Fibroblast of lung (primary cell): ENCODE results near the gene THSD7A. TPM values are rescaled to one million over a fixed set of nuclear protein-coding genes. Genes with fewer than 3 reads are reported as not detected.
A peak's percentile ranks its signal among the peaks of the same experiment; 100 is the strongest.

Source experiments
- DNase-seq, 2 donors: peaks; one replicate each; pipeline versions ENCODE4 v3.0.0 to v3.0.0-alpha.2; 2010; ENCODE audit warnings: low read depth in 2 of 2
- H2AFZ ChIP-seq: 2 replicates; pipeline ENCODE4 v1.5.1; 2012; ENCODE audit warnings: low read length, control low read depth, inconsistent platforms
- H3K27ac ChIP-seq: 2 replicates; pipeline ENCODE4 v1.5.1; 2011; ENCODE audit warnings: low read length, control low read depth; ENCODE audit not compliant: insufficient read depth
- H3K27me3 ChIP-seq: 2 replicates; pipeline ENCODE4 v1.5.1; 2011; ENCODE audit warnings: mild to moderate bottlenecking, low read length; ENCODE audit not compliant: control insufficient read depth, insufficient read depth
- H3K36me3 ChIP-seq: 2 replicates; pipeline ENCODE4 v1.5.1; 2011; ENCODE audit warnings: low read length; ENCODE audit not compliant: control insufficient read depth, insufficient read depth
- H3K4me1 ChIP-seq: 2 replicates; pipeline ENCODE4 v1.5.1; 2011; ENCODE audit warnings: low read length; ENCODE audit not compliant: control insufficient read depth, insufficient read depth; ENCODE audit errors: extremely low read depth
- H3K4me2 ChIP-seq: 2 replicates; pipeline ENCODE4 v1.5.1; 2011; ENCODE audit warnings: low read length, control low read depth; ENCODE audit not compliant: insufficient read depth; ENCODE audit errors: extremely low read depth
- H3K4me3 ChIP-seq, 4 experiments: fragments of 200-600 bp in 1 of 4; sonication (generic) in 1 of 4; replicated peaks in 1 of 4; 2 replicates each; pipeline ENCODE4 v1.5.1; 2011 to 2016; ENCODE audit warnings: low read length in 4 of 4, low read depth in 3 of 4, mild to moderate bottlenecking in 3 of 4, control low read depth in 2 of 4, inconsistent platforms in 1 of 4, mixed read lengths in 1 of 4; ENCODE audit not compliant: insufficient read depth in 1 of 4; ENCODE audit errors: control extremely low read depth in 1 of 4
- H3K79me2 ChIP-seq: 2 replicates; pipeline ENCODE4 v1.5.1; 2012; ENCODE audit warnings: mild to moderate bottlenecking, low read length, inconsistent platforms; ENCODE audit not compliant: control insufficient read depth, insufficient read depth
- H3K9ac ChIP-seq: 2 replicates; pipeline ENCODE4 v1.5.1; 2011; ENCODE audit warnings: mild to moderate bottlenecking, low read length, control low read depth; ENCODE audit not compliant: insufficient read depth
- H3K9me3 ChIP-seq: 2 replicates; pipeline ENCODE4 v1.5.1; 2012; ENCODE audit warnings: low read depth, low read length; ENCODE audit not compliant: control insufficient read depth, insufficient read depth
- H4K20me1 ChIP-seq: 2 replicates; pipeline ENCODE4 v1.5.1; 2011; ENCODE audit warnings: low read length; ENCODE audit not compliant: control insufficient read depth, insufficient read depth; ENCODE audit errors: extremely low read depth
- EZH2 ChIP-seq: IDR thresholded peaks from 2 replicates; pipeline ENCODE4 v1.5.1; 2012; ENCODE audit warnings: low read length, control low read depth, mild to moderate bottlenecking; ENCODE audit errors: missing control alignments
- polyA minus RNA-seq: library from RNA; depleted of rRNA, polyadenylated mRNA; stranded (reverse); fragments of >200 nt; gene quantifications from 2 replicates; pipeline ENCODE4 v1.2.3, GENCODE V29; 2011; ENCODE audit warnings: low replicate concordance
- polyA plus RNA-seq, 2 donors: library from polyadenylated mRNA; depleted of rRNA in 1 of 2; stranded (reverse) in 1 of 2; unstranded in 1 of 2; fragments of >200 nt; gene quantifications; 2 replicates each; pipeline ENCODE4 v1.2.1, GENCODE V29; 2011 to 2012; ENCODE audit warnings: missing spikeins in 1 of 2
- total RNA-seq: library from RNA; depleted of rRNA; stranded (reverse); fragments of >200 nt; gene quantifications from 2 replicates; pipeline ENCODE4 v1.2.1, GENCODE V29; 2014
- TF ChIP-seq, protein P1 (sequence below), 2 donors: IDR thresholded peaks in 1 of 2; conservative IDR thresholded peaks in 1 of 2; 1 replicate in 1 of 2; 2 replicates in 1 of 2; pipeline ENCODE4 v1.5.1; 2011 to 2012; ENCODE audit warnings: low read length in 2 of 2, control low read depth in 1 of 2, inconsistent platforms in 1 of 2, low read depth in 1 of 2, mild to moderate bottlenecking in 1 of 2

THSD7A gene, protein sequence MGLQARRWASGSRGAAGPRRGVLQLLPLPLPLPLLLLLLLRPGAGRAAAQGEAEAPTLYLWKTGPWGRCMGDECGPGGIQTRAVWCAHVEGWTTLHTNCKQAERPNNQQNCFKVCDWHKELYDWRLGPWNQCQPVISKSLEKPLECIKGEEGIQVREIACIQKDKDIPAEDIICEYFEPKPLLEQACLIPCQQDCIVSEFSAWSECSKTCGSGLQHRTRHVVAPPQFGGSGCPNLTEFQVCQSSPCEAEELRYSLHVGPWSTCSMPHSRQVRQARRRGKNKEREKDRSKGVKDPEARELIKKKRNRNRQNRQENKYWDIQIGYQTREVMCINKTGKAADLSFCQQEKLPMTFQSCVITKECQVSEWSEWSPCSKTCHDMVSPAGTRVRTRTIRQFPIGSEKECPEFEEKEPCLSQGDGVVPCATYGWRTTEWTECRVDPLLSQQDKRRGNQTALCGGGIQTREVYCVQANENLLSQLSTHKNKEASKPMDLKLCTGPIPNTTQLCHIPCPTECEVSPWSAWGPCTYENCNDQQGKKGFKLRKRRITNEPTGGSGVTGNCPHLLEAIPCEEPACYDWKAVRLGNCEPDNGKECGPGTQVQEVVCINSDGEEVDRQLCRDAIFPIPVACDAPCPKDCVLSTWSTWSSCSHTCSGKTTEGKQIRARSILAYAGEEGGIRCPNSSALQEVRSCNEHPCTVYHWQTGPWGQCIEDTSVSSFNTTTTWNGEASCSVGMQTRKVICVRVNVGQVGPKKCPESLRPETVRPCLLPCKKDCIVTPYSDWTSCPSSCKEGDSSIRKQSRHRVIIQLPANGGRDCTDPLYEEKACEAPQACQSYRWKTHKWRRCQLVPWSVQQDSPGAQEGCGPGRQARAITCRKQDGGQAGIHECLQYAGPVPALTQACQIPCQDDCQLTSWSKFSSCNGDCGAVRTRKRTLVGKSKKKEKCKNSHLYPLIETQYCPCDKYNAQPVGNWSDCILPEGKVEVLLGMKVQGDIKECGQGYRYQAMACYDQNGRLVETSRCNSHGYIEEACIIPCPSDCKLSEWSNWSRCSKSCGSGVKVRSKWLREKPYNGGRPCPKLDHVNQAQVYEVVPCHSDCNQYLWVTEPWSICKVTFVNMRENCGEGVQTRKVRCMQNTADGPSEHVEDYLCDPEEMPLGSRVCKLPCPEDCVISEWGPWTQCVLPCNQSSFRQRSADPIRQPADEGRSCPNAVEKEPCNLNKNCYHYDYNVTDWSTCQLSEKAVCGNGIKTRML (N-terminal part only)
- total RNA-seq (under 0.01 and 0.83 TPM in 2 replicates), polyA plus RNA-seq (0.02 and 0.06 TPM in 2 replicates), polyA minus RNA-seq (not detected in 2 replicates)
- polyA plus RNA-seq (2012): 0.02 and 0.08 TPM in 2 replicates

DNA sequence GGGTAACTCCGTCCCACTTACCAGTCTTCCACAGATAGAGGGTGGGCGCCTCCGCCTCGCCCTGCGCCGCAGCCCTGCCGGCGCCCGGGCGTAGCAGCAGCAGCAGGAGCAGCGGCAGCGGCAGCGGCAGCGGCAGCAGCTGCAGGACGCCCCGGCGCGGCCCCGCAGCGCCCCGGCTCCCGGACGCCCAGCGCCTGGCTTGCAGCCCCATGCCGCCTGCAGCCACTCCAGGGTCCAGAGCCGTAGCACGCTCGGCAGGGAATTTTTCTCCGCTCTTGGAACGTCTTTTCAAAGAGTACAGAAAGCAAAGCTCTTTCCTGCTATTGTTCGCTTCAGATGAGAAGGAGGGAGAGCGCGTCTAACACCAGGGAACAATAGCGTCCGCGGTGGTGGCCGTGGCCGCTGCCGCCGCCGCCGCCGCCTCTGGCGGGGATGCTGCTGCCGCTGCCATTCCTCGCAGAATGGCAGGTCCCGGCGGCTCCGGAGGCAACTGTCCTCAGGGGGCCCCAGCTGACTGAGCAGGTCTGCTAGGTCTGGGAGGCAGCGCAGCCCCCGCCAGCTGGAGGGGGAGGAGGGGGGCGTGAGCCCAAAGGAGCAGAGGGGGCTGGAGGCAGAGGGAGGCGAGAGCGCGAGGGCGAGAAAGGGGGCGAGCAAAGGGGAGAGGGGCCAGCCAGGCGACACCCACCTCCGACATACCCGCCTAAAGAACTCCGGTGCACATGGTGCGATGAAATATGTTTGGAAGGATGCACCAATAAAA is at the start of gene THSD7A:
Gene THSD7A, minus strand, starts transcription at position 463 of the 760 bp plus-strand sequence. Its CDS starts 252 bp downstream, at position 211.
- H3K9me3 ChIP-seq: no peaks in the 10 kb centered on the region
- peak within 1 kb of the TSS; percentile 85 for H3K4me2 ChIP-seq
- no peaks in the 10 kb centered on the region for H4K20me1 ChIP-seq
- TF ChIP-seq, protein P1, sequence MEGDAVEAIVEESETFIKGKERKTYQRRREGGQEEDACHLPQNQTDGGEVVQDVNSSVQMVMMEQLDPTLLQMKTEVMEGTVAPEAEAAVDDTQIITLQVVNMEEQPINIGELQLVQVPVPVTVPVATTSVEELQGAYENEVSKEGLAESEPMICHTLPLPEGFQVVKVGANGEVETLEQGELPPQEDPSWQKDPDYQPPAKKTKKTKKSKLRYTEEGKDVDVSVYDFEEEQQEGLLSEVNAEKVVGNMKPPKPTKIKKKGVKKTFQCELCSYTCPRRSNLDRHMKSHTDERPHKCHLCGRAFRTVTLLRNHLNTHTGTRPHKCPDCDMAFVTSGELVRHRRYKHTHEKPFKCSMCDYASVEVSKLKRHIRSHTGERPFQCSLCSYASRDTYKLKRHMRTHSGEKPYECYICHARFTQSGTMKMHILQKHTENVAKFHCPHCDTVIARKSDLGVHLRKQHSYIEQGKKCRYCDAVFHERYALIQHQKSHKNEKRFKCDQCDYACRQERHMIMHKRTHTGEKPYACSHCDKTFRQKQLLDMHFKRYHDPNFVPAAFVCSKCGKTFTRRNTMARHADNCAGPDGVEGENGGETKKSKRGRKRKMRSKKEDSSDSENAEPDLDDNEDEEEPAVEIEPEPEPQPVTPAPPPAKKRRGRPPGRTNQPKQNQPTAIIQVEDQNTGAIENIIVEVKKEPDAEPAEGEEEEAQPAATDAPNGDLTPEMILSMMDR (conservative IDR thresholded peaks at IDR 0.05 in 1 of 2, IDR thresholded peaks at IDR 0.05 in 1 of 2; ENCODE audit: low read depth in 1 of 2, low read length in 2 of 2): peak in 1 of 2 donors; percentile 18
- TF ChIP-seq EZH2: no peak
- no peaks in the 10 kb centered on the region for H3K27me3 ChIP-seq
- H2AFZ ChIP-seq: peak within 1 kb of the TSS; percentile 62
- no peaks in the 10 kb centered on the region for H3K79me2 ChIP-seq
- no peaks in the 10 kb centered on the region for H3K4me1 ChIP-seq
- peak within 1 kb of the TSS; percentile 50 to 92 (median 58) for H3K4me3 ChIP-seq
- DNase-seq: peak; percentile 62 to 66
- H3K36me3 ChIP-seq: no peaks in the 10 kb centered on the region
- no peak within 1 kb of the TSS for H3K9ac ChIP-seq
- H3K27ac ChIP-seq: no peak within 1 kb of the TSS

- Histone ChIP-seq H4K20me1 (no peaks in the 10 kb centered on the region), H3K27me3 (no peaks in the 10 kb centered on the region), H3K4me3 (no peak overlapping the region), H2AFZ (no peak overlapping the region), H3K9me3 (no peaks in the 10 kb centered on the region), H3K36me3 (no peaks in the 10 kb centered on the region), H3K9ac (no peak overlapping the region), H3K27ac (no peak overlapping the region), H3K4me1 (no peaks in the 10 kb centered on the region), H3K4me2 (no peak overlapping the region), H3K79me2 (no peaks in the 10 kb centered on the region)
- TF ChIP-seq, protein P1 (conservative IDR thresholded peaks at IDR 0.05 in 1 of 2, IDR thresholded peaks at IDR 0.05 in 1 of 2; ENCODE audit: low read depth in 1 of 2, low read length in 2 of 2): no peak
- TF ChIP-seq EZH2: no peak
- DNase-seq: no peak
Observed at GRCh38 chr7:11881680-11882079, 49.7 kb upstream of the THSD7A start.
